Activated CD8-positive, alpha-beta memory T cell treated with anti-CD3 and anti-CD28 coated beads, Interleukin-2, amount 10 ng/mL, durations not matched to agents 7 days and 5 days (primary cell): ENCODE data around the gene CDHR3. TPM values are rescaled to one million over a fixed set of nuclear protein-coding genes. Genes with fewer than 3 reads are reported as not detected.

Experiments used
- ATAC-seq: fragments of 150-1000 bp; cut with Tn5 transposase; one replicate; pipeline ENCODE4 v1.10.0; 2021; ENCODE audit warnings: moderate library complexity
- CTCF ChIA-PET: fragments of 350-600 bp; sonication (Branson Sonifier 250); formaldehyde crosslinking; loops from one replicate; lab custom pipeline; 2021; ENCODE audit warnings: antibody characterized with exemption; lab: Charles Lee
- DNase-seq: peaks from one replicate; pipeline ENCODE4 v3.0.0-alpha.2; 2020
- H3K27ac Mint-ChIP-seq: one replicate; pipeline ENCODE4 v1.8.0; 2021; ENCODE audit warnings: mild to moderate bottlenecking, mixed read lengths
- H3K27me3 Mint-ChIP-seq: one replicate; pipeline ENCODE4 v1.8.0; 2021; ENCODE audit warnings: mixed read lengths
- H3K36me3 Mint-ChIP-seq: one replicate; pipeline ENCODE4 v1.8.0; 2021; ENCODE audit warnings: mild to moderate bottlenecking, mixed read lengths
- H3K4me1 Mint-ChIP-seq: one replicate; pipeline ENCODE4 v1.8.0; 2021; ENCODE audit warnings: mixed read lengths
- H3K4me3 Mint-ChIP-seq: one replicate; pipeline ENCODE4 v1.8.0; 2021; ENCODE audit warnings: mild to moderate bottlenecking, moderate library complexity, mixed read lengths
- H3K9me3 Mint-ChIP-seq: one replicate; pipeline ENCODE4 v1.8.0; 2022; ENCODE audit warnings: low read depth, mixed read lengths
- total RNA-seq, 2 experiments: library from RNA; stranded (reverse); gene quantifications; one replicate each; pipeline ENCODE4 v1.2.3, GENCODE V29; 2021

The CDHR3 gene
- total RNA-seq, 2 experiments from 2014 or later: 0.30 to 0.58 TPM

DNA sequence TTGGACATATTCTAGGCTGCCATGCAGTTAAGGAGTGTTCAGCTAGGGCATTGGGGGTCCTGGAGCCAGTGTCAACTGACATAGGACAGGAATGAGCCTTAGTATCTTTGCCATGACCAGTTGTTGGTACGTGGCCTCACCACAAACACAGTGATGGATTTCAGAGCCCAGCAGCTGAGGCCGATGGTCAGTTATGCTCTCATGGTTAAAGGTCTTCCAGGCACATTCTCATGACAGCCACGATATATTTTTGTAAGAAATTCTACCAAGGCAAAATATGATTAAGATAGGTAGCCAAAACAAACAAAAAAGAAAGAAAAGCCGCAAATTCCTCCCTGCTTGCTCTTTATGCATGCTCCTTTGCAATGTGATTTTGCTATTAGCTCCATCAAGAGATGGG is 47.8 kb downstream of the CDHR3 start:
- H3K27ac Mint-ChIP-seq: no peak overlapping the region
- H3K36me3 Mint-ChIP-seq: no peaks in the 10 kb centered on the region
- peaks cover 8% of the 10 kb centered on the region for H3K9me3 Mint-ChIP-seq
- H3K4me3 Mint-ChIP-seq: no peak overlapping the region
- H3K27me3 Mint-ChIP-seq: peaks cover 34% of the 10 kb centered on the region
- ATAC-seq (no peak), DNase-seq (no peak)
- H3K4me1 Mint-ChIP-seq: peaks cover 6% of the 10 kb centered on the region
- CTCF ChIA-PET: interaction anchor here (1.1 to 3.3 kb wide), 5 partner anchors 10 to 354 kb away, joined by 3 to 14 read pairs (median 4); no protein-coding TSS in a partner anchor

DNA sequence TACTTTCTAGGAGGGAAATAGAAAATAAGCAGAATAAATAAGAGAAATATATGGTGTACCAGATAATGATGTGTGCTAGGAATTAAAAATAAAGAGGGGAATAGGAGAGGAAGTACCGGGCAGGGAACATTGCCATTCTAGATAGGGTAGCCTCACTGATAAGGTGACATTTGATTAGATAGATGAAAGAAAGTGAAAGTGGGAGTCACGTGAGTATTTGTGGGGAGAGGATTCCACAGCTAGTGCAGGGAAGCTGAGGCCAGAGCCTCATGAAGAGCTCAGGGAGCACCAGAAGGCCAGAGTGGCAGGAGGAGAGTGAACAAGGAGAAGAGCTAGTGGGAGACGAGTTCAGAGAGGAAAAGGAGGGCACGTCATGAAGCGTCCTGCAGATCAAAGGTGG is 49.1 kb downstream of the CDHR3 start:
- no peaks in the 10 kb centered on the region for H3K36me3 Mint-ChIP-seq
- H3K4me3 Mint-ChIP-seq: no peak overlapping the region
- CTCF ChIA-PET: interaction anchor here (1.0 to 3.3 kb wide), 2 partner anchors 252 to 366 kb away, joined by 3 to 14 read pairs; no protein-coding TSS in a partner anchor
- H3K4me1 Mint-ChIP-seq: peaks cover 9% of the 10 kb centered on the region
- no peak overlapping the region for H3K27ac Mint-ChIP-seq
- DNase-seq (no peak), ATAC-seq (no peak)
- peaks cover 41% of the 10 kb centered on the region for H3K27me3 Mint-ChIP-seq
- peaks cover 6% of the 10 kb centered on the region for H3K9me3 Mint-ChIP-seq

DNA sequence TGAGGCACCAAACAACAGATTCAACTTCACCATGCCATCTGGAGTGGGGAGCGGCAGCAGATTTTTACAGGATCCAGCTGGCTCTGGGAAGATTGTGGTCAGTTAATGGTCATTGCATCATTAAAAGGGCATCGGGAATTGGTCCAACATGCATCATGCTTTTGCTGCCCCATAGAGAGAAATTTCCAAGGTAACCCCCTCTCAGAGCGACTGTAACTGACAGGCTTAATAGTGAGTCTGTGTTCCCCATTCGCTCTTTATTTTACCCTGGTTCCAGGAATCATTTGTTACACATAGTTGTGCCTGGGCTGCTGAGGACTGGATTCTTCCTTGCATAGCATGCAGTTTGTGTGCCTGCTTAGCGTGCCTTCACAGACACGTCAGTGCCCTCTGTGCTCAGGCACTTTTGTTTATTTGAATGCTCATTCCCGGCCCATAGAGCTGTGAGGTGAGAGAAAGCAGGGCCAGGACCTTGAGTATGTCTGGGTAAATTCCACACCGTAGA is 49.9 kb downstream of the CDHR3 start:
- peaks cover 3% of the 10 kb centered on the region for H3K9me3 Mint-ChIP-seq
- ATAC-seq: no peak
- DNase-seq: no peak
- H3K4me3 Mint-ChIP-seq: no peak overlapping the region
- peaks cover 43% of the 10 kb centered on the region for H3K27me3 Mint-ChIP-seq
- CTCF ChIA-PET: interaction anchor here (0.9 kb wide), 1 partner anchor 141 kb away, joined by 3 read pairs; no protein-coding TSS in a partner anchor
- H3K36me3 Mint-ChIP-seq: no peaks in the 10 kb centered on the region
- no peak overlapping the region for H3K27ac Mint-ChIP-seq
- H3K4me1 Mint-ChIP-seq: peaks cover 9% of the 10 kb centered on the region

- no peak for DNase-seq
- H3K9me3 Mint-ChIP-seq: no peaks in the 10 kb centered on the region
- no peak for ATAC-seq
- H3K4me1 Mint-ChIP-seq: peaks cover 7% of the 10 kb centered on the region
- H3K4me3 Mint-ChIP-seq: no peak overlapping the region
- H3K36me3 Mint-ChIP-seq: no peaks in the 10 kb centered on the region
- CTCF ChIA-PET: interaction anchor here (0.7 to 1.9 kb wide), 5 partner anchors 26 to 255 kb away, joined by 3 to 10 read pairs (median 3); no protein-coding TSS in a partner anchor
- peaks cover 53% of the 10 kb centered on the region for H3K27me3 Mint-ChIP-seq
- H3K27ac Mint-ChIP-seq: no peak overlapping the region
These were observed 52.5 kb downstream of the CDHR3 start for GRCh38 chr7:106015381-106016218.

GRCh38 chr7:106016331-106016730 is 53.3 kb downstream of the CDHR3 start:
- CTCF ChIA-PET: interaction anchor here (1.6 kb wide), 1 partner anchor 251 kb away, joined by 3 read pairs; no protein-coding TSS in a partner anchor
- Mint-ChIP-seq H3K27ac (no peak overlapping the region), H3K27me3 (peaks cover 54% of the 10 kb centered on the region), H3K4me3 (no peak overlapping the region), H3K36me3 (no peaks in the 10 kb centered on the region), H3K4me1 (peaks cover 14% of the 10 kb centered on the region), H3K9me3 (no peaks in the 10 kb centered on the region)
- DNase-seq: no peak
- ATAC-seq: no peak

GRCh38 chr7:106017657-106018056 is 54.6 kb downstream of the CDHR3 start:
- DNase-seq: no peak
- CTCF ChIA-PET: no interaction called here
- H3K9me3 Mint-ChIP-seq: no peaks in the 10 kb centered on the region
- H3K27ac Mint-ChIP-seq: no peak overlapping the region
- peaks cover 27% of the 10 kb centered on the region for H3K4me1 Mint-ChIP-seq
- H3K27me3 Mint-ChIP-seq: peaks cover 48% of the 10 kb centered on the region
- no peaks in the 10 kb centered on the region for H3K36me3 Mint-ChIP-seq
- no peak for ATAC-seq
- no peak overlapping the region for H3K4me3 Mint-ChIP-seq

DNA sequence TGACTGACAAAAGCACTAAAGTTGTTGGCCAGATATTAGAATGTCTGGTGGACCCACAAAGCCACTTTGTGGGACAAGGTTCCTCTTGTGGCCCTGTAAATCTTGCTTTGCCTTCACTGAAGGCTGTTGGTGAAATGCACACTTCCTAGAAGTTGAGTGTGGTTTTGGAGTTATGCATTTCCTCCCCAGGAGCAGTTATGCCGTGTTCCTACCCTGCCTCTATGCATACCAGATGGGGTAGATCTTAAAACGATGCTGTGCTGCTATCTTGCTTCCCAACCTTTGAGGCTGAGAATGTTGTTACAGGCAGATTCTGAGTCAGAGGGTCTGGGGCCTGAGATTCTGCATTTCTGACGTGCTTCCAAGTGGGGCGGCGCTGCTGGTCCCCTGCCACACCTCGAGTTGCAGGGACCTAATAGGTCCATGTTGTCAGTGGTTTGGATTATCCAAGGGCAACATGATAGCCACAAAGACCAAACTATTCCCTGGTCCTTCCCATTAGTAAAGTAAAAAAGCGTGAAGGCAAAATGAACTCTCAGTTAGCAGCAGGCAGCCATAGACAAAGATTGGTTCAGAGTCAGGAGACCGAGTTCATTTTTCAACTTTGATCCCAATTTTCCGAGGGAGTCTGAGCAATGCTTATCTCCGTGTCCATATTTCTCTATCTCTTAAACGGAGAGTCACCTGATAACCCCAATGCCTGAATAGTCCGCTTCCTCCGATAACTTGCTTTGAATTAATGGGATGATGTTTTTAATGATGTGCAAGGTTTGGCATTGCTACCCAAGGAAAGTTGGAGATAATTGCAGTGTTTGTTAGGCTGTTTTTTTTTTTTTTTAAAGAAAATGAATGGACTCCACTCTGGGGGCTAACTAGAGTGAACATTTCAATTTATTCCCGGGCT is 55.8 kb downstream of the CDHR3 start:
- peaks cover 46% of the 10 kb centered on the region for H3K27me3 Mint-ChIP-seq
- H3K4me3 Mint-ChIP-seq: no peak overlapping the region
- DNase-seq: no peak
- peaks cover 36% of the 10 kb centered on the region for H3K4me1 Mint-ChIP-seq
- no peaks in the 10 kb centered on the region for H3K9me3 Mint-ChIP-seq
- no peak for ATAC-seq
- H3K27ac Mint-ChIP-seq: no peak overlapping the region
- CTCF ChIA-PET: interaction anchor here (0.7 to 1.1 kb wide), 3 partner anchors 10 to 375 kb away, joined by 3 to 4 read pairs (median 3); no protein-coding TSS in a partner anchor
- no peaks in the 10 kb centered on the region for H3K36me3 Mint-ChIP-seq

- no peak for ATAC-seq
- no peak for DNase-seq
- Mint-ChIP-seq H3K4me3 (no peak overlapping the region), H3K36me3 (no peaks in the 10 kb centered on the region), H3K9me3 (no peaks in the 10 kb centered on the region), H3K4me1 (peaks cover 36% of the 10 kb centered on the region), H3K27ac (no peak overlapping the region), H3K27me3 (peaks cover 52% of the 10 kb centered on the region)
- CTCF ChIA-PET: interaction anchor here (0.7 to 1.8 kb wide), 4 partner anchors 11 to 376 kb away, joined by 3 to 4 read pairs (median 3); no protein-coding TSS in a partner anchor
These were observed 56.4 kb downstream of the CDHR3 start for GRCh38 chr7:106019470-106019820.

DNA sequence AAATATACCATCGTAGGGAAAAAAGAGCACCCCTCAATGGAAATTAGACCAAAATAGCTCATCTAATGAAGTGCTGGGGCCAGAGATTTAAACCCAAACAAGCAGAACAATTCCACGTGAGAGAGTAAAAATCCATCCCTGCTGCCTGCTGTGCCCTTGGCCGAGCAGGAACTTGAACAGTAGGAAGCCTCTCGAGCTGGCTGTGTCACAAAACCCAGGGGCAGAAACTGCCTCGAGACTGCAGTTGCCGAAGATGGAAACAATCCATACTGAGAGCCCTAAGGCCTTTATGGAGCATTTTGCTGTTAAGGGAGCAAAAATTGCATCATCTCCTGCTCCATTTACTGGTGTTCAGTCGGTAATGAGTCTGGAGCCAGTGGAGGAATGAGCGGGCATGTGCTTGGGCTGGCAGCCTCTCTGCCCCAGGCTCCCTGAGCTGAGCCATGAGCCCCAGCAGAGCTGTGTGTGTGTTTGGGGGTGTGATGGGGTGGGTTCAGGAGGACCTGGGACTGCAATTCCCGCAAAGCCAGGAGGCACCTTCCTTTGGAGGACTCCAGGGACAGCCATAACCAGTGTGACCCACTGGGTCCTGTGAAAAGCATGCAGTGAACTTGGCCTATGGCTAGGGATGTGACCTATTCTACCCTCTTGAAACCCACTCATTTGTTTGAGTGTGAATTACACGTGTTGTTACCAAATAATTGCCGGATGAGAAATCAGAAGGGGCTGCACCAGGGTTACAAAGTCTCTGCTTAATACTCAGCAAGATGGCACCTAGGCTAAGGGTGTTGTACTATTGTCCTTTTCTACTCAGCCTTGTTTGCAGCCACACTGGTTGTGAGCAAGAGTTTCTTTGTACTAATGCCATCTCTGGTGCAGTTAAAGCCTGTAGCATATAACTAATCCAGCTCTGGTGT is 58.3 kb downstream of the CDHR3 start:
- Mint-ChIP-seq H3K4me3 (no peak overlapping the region), H3K27me3 (peaks cover 51% of the 10 kb centered on the region), H3K27ac (no peak overlapping the region), H3K4me1 (peaks cover 37% of the 10 kb centered on the region), H3K36me3 (no peaks in the 10 kb centered on the region), H3K9me3 (no peaks in the 10 kb centered on the region)
- no peak for DNase-seq
- peak; percentile 31 for ATAC-seq
- CTCF ChIA-PET: interaction anchor here (0.9 to 2.0 kb wide), 11 partner anchors 13 to 369 kb away, joined by 3 to 7 read pairs (median 3); no protein-coding TSS in a partner anchor

DNA sequence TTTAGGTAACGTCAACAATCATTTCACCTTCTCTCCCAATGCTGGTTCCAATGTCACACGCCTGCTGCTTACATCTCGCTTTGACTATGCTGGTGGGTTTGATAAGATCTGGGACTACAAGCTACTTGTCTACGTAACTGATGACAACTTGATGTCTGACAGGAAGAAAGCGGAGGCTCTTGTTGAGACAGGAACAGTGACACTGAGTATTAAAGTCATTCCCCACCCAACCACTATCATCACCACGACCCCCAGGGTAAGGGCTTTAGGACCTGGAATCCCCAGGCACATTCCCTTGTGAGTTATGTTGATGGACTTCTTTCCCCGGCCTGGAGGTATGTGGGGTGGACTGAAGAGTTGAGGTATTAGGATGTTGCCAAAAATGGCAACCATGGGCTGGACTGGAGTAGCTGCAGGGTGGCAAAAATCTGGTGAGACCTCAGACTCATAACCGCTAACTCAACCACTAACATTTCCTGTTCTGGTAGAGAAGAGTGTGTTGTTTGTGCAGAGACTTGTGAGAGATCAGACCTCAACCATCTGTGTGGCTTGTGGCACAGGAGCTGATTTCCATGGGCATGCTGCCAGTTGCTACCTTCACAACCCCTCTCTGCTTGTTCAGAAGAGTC is 59.2 kb downstream of the CDHR3 start:
- ATAC-seq (peak; percentile 91), DNase-seq (peak; percentile 84)
- CTCF ChIA-PET: interaction anchor here (0.5 to 2.2 kb wide), 15 partner anchors 9 to 370 kb away, joined by 3 to 9 read pairs (median 3); no protein-coding TSS in a partner anchor
- Mint-ChIP-seq H3K27ac (peak overlapping the region; percentile 76), H3K4me3 (peak overlapping the region; percentile 27), H3K4me1 (peaks cover 35% of the 10 kb centered on the region), H3K36me3 (no peaks in the 10 kb centered on the region), H3K27me3 (peaks cover 49% of the 10 kb centered on the region), H3K9me3 (no peaks in the 10 kb centered on the region)

DNA sequence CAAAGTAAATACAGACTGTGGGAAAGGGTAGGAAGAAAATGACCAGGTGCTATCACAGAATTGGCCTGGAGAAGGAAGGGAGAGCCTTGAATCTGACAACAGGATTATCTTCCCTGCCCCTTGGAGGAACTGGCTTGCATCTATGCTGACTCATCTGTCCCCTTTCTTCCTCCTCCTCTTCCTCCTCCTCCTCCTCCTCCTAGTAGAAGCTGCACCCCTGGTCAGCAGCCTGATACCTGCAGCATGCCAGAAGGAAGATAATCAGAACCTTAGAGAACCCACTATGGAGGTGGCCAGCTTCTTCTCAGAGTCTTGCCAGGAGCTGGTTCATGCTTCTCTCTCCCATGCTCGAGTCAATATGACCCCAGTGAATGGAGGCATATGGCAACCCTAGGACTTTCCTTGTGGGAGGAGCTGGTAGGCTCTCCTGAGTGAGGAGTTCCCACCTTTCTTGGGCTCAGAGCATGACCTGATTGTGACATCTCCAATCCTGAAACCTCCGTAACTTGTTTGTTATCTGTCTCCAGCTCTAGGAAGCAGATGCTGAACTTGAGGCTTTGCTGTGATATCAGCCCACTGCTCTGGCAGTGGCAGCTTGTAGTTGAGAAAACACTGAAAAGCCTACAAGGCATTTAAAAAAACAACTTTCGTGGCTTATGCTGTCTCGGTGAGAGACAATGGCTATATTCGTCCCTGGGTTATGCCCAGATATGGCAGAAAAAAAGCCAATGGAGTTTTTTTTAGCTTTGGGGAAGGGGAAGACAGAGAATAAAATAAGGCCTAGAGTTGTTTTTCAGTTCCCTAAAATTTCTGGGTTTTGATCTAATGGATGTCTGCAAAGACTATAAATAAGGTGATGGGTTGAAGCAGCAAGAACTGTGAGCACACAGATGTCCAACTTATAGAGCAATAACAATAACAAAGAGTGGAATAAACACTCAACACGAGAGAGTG is 60.6 kb downstream of the CDHR3 start:
- CTCF ChIA-PET: interaction anchor here (0.7 to 2.2 kb wide), 7 partner anchors 8 to 367 kb away, joined by 3 to 9 read pairs (median 3); no protein-coding TSS in a partner anchor
- Mint-ChIP-seq H3K4me1 (peaks cover 33% of the 10 kb centered on the region), H3K27me3 (peaks cover 49% of the 10 kb centered on the region), H3K9me3 (no peaks in the 10 kb centered on the region), H3K36me3 (no peaks in the 10 kb centered on the region), H3K27ac (no peak overlapping the region), H3K4me3 (no peak overlapping the region)
- DNase-seq (no peak), ATAC-seq (no peak)
